ENCODE results near the gene CCDC174.
A peak's percentile ranks its signal among the peaks of the same experiment; 100 is the strongest.
"Not testable (repeated sequence)": the region's sequence is repeated elsewhere in the genome, so short reads cannot be mapped to it uniquely, and the experiment has no call there.

CCDC174 gene

GRCh38 chr3:14651440-14652251, at the start of gene CCDC174:
CCDC174 (plus strand) TSS chr3:14651762; CDS start chr3:14651837, 75 bp downstream.
- peak; percentile 93 for DNase-seq (ENCODE audit: low spot score)

- no peak for DNase-seq (ENCODE audit: low spot score)
These were observed 49.4 kb upstream of the CCDC174 start for GRCh38 chr3:14602006-14602803.

GRCh38 chr3:14602804-14603644, 48.5 kb upstream of the CCDC174 start:
- DNase-seq (ENCODE audit: low spot score), result peak; percentile 46

- DNase-seq (ENCODE audit: low spot score), result peak; percentile 42
These were observed 46.5 kb upstream of the CCDC174 start for GRCh38 chr3:14605067-14605466.

GRCh38 chr3:14605744-14606143, 45.8 kb upstream of the CCDC174 start:
- DNase-seq (ENCODE audit: low spot score), result no peak

- DNase-seq (ENCODE audit: low spot score), result no peak
These were observed 44.8 kb upstream of the CCDC174 start for GRCh38 chr3:14606669-14607339.

- no peak for DNase-seq (ENCODE audit: low spot score)
These were observed 43.3 kb upstream of the CCDC174 start for GRCh38 chr3:14608298-14608697.

- DNase-seq (ENCODE audit: low spot score), result not testable (repeated sequence)
These were observed 42.5 kb upstream of the CCDC174 start for GRCh38 chr3:14609058-14609457.

- no peak for DNase-seq (ENCODE audit: low spot score)
These were observed 42.1 kb upstream of the CCDC174 start for GRCh38 chr3:14609506-14609905.

GRCh38 chr3:14609941-14610340, 41.6 kb upstream of the CCDC174 start:
- no peak for DNase-seq (ENCODE audit: low spot score)

- no peak for DNase-seq (ENCODE audit: low spot score)
These were observed 37.4 kb upstream of the CCDC174 start for GRCh38 chr3:14614189-14614588.

GRCh38 chr3:14614862-14615261, 36.7 kb upstream of the CCDC174 start:
- no peak for DNase-seq (ENCODE audit: low spot score)

- no peak for DNase-seq (ENCODE audit: low spot score)
These were observed 34.7 kb upstream of the CCDC174 start for GRCh38 chr3:14616606-14617507.

- no peak for DNase-seq (ENCODE audit: low spot score)
These were observed 34.0 kb upstream of the CCDC174 start for GRCh38 chr3:14617508-14618023.

GRCh38 chr3:14619605-14620004, 32.0 kb upstream of the CCDC174 start:
- DNase-seq (ENCODE audit: low spot score), result no peak

- no peak for DNase-seq (ENCODE audit: low spot score)
These were observed 31.1 kb upstream of the CCDC174 start for GRCh38 chr3:14620512-14620911.

GRCh38 chr3:14621093-14621492, 30.5 kb upstream of the CCDC174 start:
- DNase-seq (ENCODE audit: low spot score), result no peak

- no peak for DNase-seq (ENCODE audit: low spot score)
These were observed 29.2 kb upstream of the CCDC174 start for GRCh38 chr3:14622368-14622767.

- no peak for DNase-seq (ENCODE audit: low spot score)
These were observed 28.0 kb upstream of the CCDC174 start for GRCh38 chr3:14623569-14624051.

- no peak for DNase-seq (ENCODE audit: low spot score)
These were observed 27.1 kb upstream of the CCDC174 start for GRCh38 chr3:14624498-14624897.

Data from AG08396 (cell line).